Endodermal cell (in vitro differentiated cells): ENCODE measurements around the gene TNFAIP2. TPM values are rescaled to one million over a fixed set of nuclear protein-coding genes. Genes with fewer than 3 reads are reported as not detected.

Source experiments
- DNase-seq: peaks from one replicate; pipeline ENCODE4 v3.0.0-alpha.2; 2017
- H3K27ac ChIP-seq: 2 replicates; pipeline ENCODE4 v1.5.1; 2013; ENCODE audit warnings: mild to moderate bottlenecking, low read depth, low read length, moderate library complexity
- H3K27me3 ChIP-seq: 2 replicates; pipeline ENCODE4 v1.6.1; 2013; ENCODE audit warnings: mild to moderate bottlenecking, low read length, moderate library complexity; ENCODE audit not compliant: insufficient read depth, control insufficient read depth, poor library complexity, severe bottlenecking
- H3K36me3 ChIP-seq: 2 replicates; pipeline ENCODE4 v1.7.0; 2013; ENCODE audit warnings: mild to moderate bottlenecking, low read length, moderate library complexity; ENCODE audit not compliant: control insufficient read depth, insufficient read depth
- H3K4me1 ChIP-seq: one replicate; pipeline ENCODE4 v1.7.0; 2013; ENCODE audit warnings: low read length; ENCODE audit not compliant: control insufficient read depth, insufficient read depth
- H3K4me3 ChIP-seq: 2 replicates; pipeline ENCODE4 v1.5.1; 2013; ENCODE audit warnings: mild to moderate bottlenecking, low read length, moderate library complexity
- H3K9ac ChIP-seq: 2 replicates; pipeline ENCODE4 v1.6.1; 2013; ENCODE audit warnings: mild to moderate bottlenecking, low read length, moderate library complexity; ENCODE audit not compliant: poor library complexity, severe bottlenecking; ENCODE audit errors: extremely low read depth
- H3K9me3 ChIP-seq: 2 replicates; pipeline ENCODE4 v1.6.1; 2013; ENCODE audit warnings: mild to moderate bottlenecking, low read length, moderate library complexity; ENCODE audit not compliant: control insufficient read depth
- H3K27ac Mint-ChIP-seq: 2 replicates; pipeline ENCODE4 v1.8.0; 2020; ENCODE audit warnings: mixed read lengths
- H3K27me3 Mint-ChIP-seq: 2 replicates; pipeline ENCODE4 v1.8.0; 2021; ENCODE audit warnings: mild to moderate bottlenecking, mixed read lengths; ENCODE audit not compliant: insufficient read depth
- H3K36me3 Mint-ChIP-seq: 2 replicates; pipeline ENCODE4 v1.8.0; 2020; ENCODE audit warnings: low read depth, mixed read lengths
- H3K4me1 Mint-ChIP-seq: 2 replicates; pipeline ENCODE4 v1.8.0; 2020; ENCODE audit warnings: mixed read lengths
- H3K4me3 Mint-ChIP-seq: 2 replicates; pipeline ENCODE4 v1.8.0; 2020; ENCODE audit warnings: mild to moderate bottlenecking, moderate library complexity, mixed read lengths
- H3K9me3 Mint-ChIP-seq: 2 replicates; pipeline ENCODE4 v1.8.0; 2020; ENCODE audit warnings: mild to moderate bottlenecking, mixed read lengths
- CTCF ChIP-seq: fragments of 200-600 bp; sonication (generic); conservative IDR thresholded peaks from 2 replicates; pipeline ENCODE4 v1.5.0; 2021; ENCODE audit warnings: antibody characterized with exemption, mild to moderate bottlenecking
- WGBS, 2 experiments: methylation state at CpG; one replicate each; pipeline versions ENCODE4 v1.1.5 to v1.1.7; 2013; ENCODE audit warnings: missing lambda C conversion rate in 2 of 2, mixed read lengths in 1 of 2; ENCODE audit not compliant: insufficient coverage in 1 of 2, insufficient read length in 1 of 2; 5-methylcytosine and 5-hydroxymethylcytosine counted together
- total RNA-seq, 2 donors: library from RNA; stranded (reverse); fragmentation: NEBNext Ultra II Directional in 1 of 2; extraction: Animal tissue kit (Norgen Biotek cat#: 25700) in 1 of 2; gene quantifications; 2 replicates in 1 of 2; 3 replicates in 1 of 2; pipeline ENCODE4 v1.2.1, GENCODE V29; 2021

The TNFAIP2 gene
- total RNA-seq, 2 donors from 2014 or later, result 16.8 to 19.4 TPM

- Mint-ChIP-seq H3K9me3 (peaks cover 19% of the 10 kb centered on the region), H3K36me3 (peaks cover 2% of the 10 kb centered on the region), H3K4me3 (no peak overlapping the region), H3K4me1 (peaks cover 3% of the 10 kb centered on the region), H3K27me3 (peaks cover 7% of the 10 kb centered on the region), H3K27ac (no peak overlapping the region)
- H3K4me3 ChIP-seq, result no peak overlapping the region
- no peak overlapping the region for H3K9ac ChIP-seq
- no peaks in the 10 kb centered on the region for H3K27me3 ChIP-seq
- peak; percentile 30 for DNase-seq
- peaks cover 24% of the 10 kb centered on the region for H3K9me3 ChIP-seq
- WGBS, 2 experiments, result 90 to 98% methylated on average over 7 to 9 of the region's 9 CpGs
- TF ChIP-seq CTCF, result no peak
- no peak overlapping the region for H3K27ac ChIP-seq
- H3K36me3 ChIP-seq, result no peaks in the 10 kb centered on the region
- H3K4me1 ChIP-seq, result no peaks in the 10 kb centered on the region
Measured at GRCh38 chr14:103155826-103156394, 32.6 kb downstream of the TNFAIP2 start.

GRCh38 chr14:103156651-103157378 is 33.6 kb downstream of the TNFAIP2 start:
- peaks cover 3% of the 10 kb centered on the region for H3K4me1 Mint-ChIP-seq
- H3K4me3 Mint-ChIP-seq, result no peak overlapping the region
- Histone ChIP-seq H3K27me3 (no peaks in the 10 kb centered on the region), H3K9me3 (peaks cover 33% of the 10 kb centered on the region), H3K9ac (no peak overlapping the region), H3K4me1 (no peaks in the 10 kb centered on the region), H3K27ac (no peak overlapping the region), H3K4me3 (no peak overlapping the region), H3K36me3 (no peaks in the 10 kb centered on the region)
- peak; percentile 74 for DNase-seq
- peaks cover 24% of the 10 kb centered on the region for H3K9me3 Mint-ChIP-seq
- peaks cover 9% of the 10 kb centered on the region for H3K27me3 Mint-ChIP-seq
- H3K27ac Mint-ChIP-seq, result no peak overlapping the region
- 71 to 81% methylated on average over 16 to 21 of the region's 21 CpGs for WGBS, 2 experiments
- TF ChIP-seq CTCF, result peak; percentile 48
- peaks cover 2% of the 10 kb centered on the region for H3K36me3 Mint-ChIP-seq

GRCh38 chr14:103157969-103158368 is 34.7 kb downstream of the TNFAIP2 start:
- Mint-ChIP-seq H3K4me3 (no peak overlapping the region), H3K27ac (no peak overlapping the region), H3K36me3 (peaks cover 2% of the 10 kb centered on the region), H3K4me1 (peaks cover 3% of the 10 kb centered on the region), H3K9me3 (peaks cover 35% of the 10 kb centered on the region), H3K27me3 (peaks cover 12% of the 10 kb centered on the region)
- Histone ChIP-seq H3K4me3 (no peak overlapping the region), H3K9ac (no peak overlapping the region), H3K27ac (no peak overlapping the region), H3K27me3 (no peaks in the 10 kb centered on the region), H3K9me3 (peaks cover 43% of the 10 kb centered on the region), H3K4me1 (no peaks in the 10 kb centered on the region), H3K36me3 (no peaks in the 10 kb centered on the region)
- DNase-seq, result peak; percentile 32
- WGBS, 2 experiments, result 94 to 97% methylated on average over 16 to 19 of the region's 19 CpGs
- TF ChIP-seq CTCF, result no peak
